SU-DHL-6 (cell line): ENCODE results near the gene TSPAN1.

ENCODE experiments used
- H2AFZ ChIP-seq: fragments of 200-600 bp; sonication (generic); 2 replicates; pipeline ENCODE4 v1.6.1; 2014; ENCODE audit warnings: low read depth, mild to moderate bottlenecking, moderate library complexity, mixed read lengths, antibody characterized with exemption, low read length; ENCODE audit not compliant: severe bottlenecking
- H3F3A ChIP-seq: fragments of 200-600 bp; shearing (Covaris generic); 2 replicates; pipeline ENCODE4 v1.6.0; 2016; ENCODE audit warnings: antibody characterized with exemption, mild to moderate bottlenecking; ENCODE audit not compliant: insufficient read depth
- H3K27ac ChIP-seq: fragments of 200-600 bp; sonication (generic); 2 replicates; pipeline ENCODE4 v1.5.1; 2016; ENCODE audit warnings: low read depth, mild to moderate bottlenecking, low read length, moderate library complexity, mixed read lengths
- H3K27me3 ChIP-seq: fragments of 200-600 bp; sonication (generic), shearing (Covaris generic); 2 replicates; pipeline ENCODE4 v1.6.0; 2014; ENCODE audit warnings: mild to moderate bottlenecking, low read length
- H3K36me3 ChIP-seq: fragments of 200-600 bp; sonication (generic); 2 replicates; pipeline ENCODE4 v1.6.1; 2014; ENCODE audit warnings: mild to moderate bottlenecking, low read length, mixed read lengths
- H3K4me2 ChIP-seq: fragments of 300-600, 200-600 bp; shearing (Covaris generic), sonication (generic); 2 replicates; pipeline ENCODE4 v1.6.0; 2014; ENCODE audit warnings: low read length, low read depth, mild to moderate bottlenecking; ENCODE audit not compliant: poor library complexity, severe bottlenecking
- H3K4me3 ChIP-seq: fragments of 200-600 bp; sonication (generic); 2 replicates; pipeline ENCODE4 v1.5.1; 2014; ENCODE audit warnings: antibody characterized with exemption, low read length, mild to moderate bottlenecking, mixed read lengths; ENCODE audit not compliant: insufficient read depth, poor library complexity, severe bottlenecking
- H3K79me2 ChIP-seq: fragments of 200-600 bp; sonication (generic); 2 replicates; pipeline ENCODE4 v1.6.1; 2014; ENCODE audit warnings: mild to moderate bottlenecking, low read length, moderate library complexity; ENCODE audit not compliant: insufficient read depth
- H3K9ac ChIP-seq: fragments of 200-600 bp; sonication (generic); 2 replicates; pipeline ENCODE4 v1.7.0; 2014; ENCODE audit warnings: mild to moderate bottlenecking, low read length
- H3K9me2 ChIP-seq: fragments of 200-600 bp; sonication (generic); replicated peaks from 2 replicates; pipeline ENCODE4 v1.6.1; 2014; ENCODE audit warnings: low read length; ENCODE audit not compliant: insufficient read depth
- H3K9me3 ChIP-seq: fragments of 200-600 bp; sonication (generic); 2 replicates; pipeline ENCODE4 v1.6.1; 2014; ENCODE audit warnings: low read length, mixed read lengths; ENCODE audit not compliant: insufficient read depth
- H4K20me1 ChIP-seq: fragments of 200-600 bp; sonication (generic); 2 replicates; pipeline ENCODE4 v1.6.1; 2014; ENCODE audit warnings: low read depth, mild to moderate bottlenecking, antibody characterized with exemption, low read length, moderate library complexity, mixed read lengths
- CTCF ChIP-seq: fragments of 200-600 bp; sonication (generic); IDR thresholded peaks from one replicate; pipeline ENCODE4 v1.5.1; 2017; ENCODE audit warnings: antibody characterized with exemption, mild to moderate bottlenecking, low read length, moderate library complexity; ENCODE audit not compliant: insufficient read depth, poor library complexity, severe bottlenecking
- EZH2phosphoT487 ChIP-seq: fragments of 200-600 bp; sonication (generic), shearing (Covaris generic); conservative IDR thresholded peaks from 2 replicates; pipeline ENCODE4 v1.6.1; 2018; ENCODE audit warnings: mild to moderate bottlenecking, antibody characterized with exemption, low read length, moderate library complexity, mixed read lengths

The TSPAN1 gene

GRCh38 chr1:46196609-46197008, 21.7 kb downstream of the TSPAN1 start:
- TF ChIP-seq EZH2phosphoT487, result no peak
- Histone ChIP-seq H4K20me1 (no peaks in the 10 kb centered on the region), H3K36me3 (no peaks in the 10 kb centered on the region), H3K27me3 (no peaks in the 10 kb centered on the region), H3K9me2 (no peaks in the 10 kb centered on the region), H3F3A (peaks cover 9% of the 10 kb centered on the region; the same call in 1 of the 2 replicates), H2AFZ (no peak overlapping the region), H3K27ac (no peak overlapping the region), H3K4me2 (no peak overlapping the region), H3K9ac (no peak overlapping the region), H3K4me3 (no peak overlapping the region), H3K9me3 (no peaks in the 10 kb centered on the region), H3K79me2 (no peaks in the 10 kb centered on the region)

GRCh38 chr1:46197560-46197963, 22.7 kb downstream of the TSPAN1 start:
- H3K9ac ChIP-seq, result peak overlapping the region; percentile 82
- peak overlapping the region; percentile 81 for H3K4me3 ChIP-seq
- H3K79me2 ChIP-seq, result no peaks in the 10 kb centered on the region
- no peaks in the 10 kb centered on the region for H3K36me3 ChIP-seq
- no peak overlapping the region for H3K27ac ChIP-seq
- no peak for TF ChIP-seq CTCF
- no peak for TF ChIP-seq EZH2phosphoT487
- peak overlapping the region; percentile 99 for H2AFZ ChIP-seq
- no peaks in the 10 kb centered on the region for H4K20me1 ChIP-seq
- H3F3A ChIP-seq, result peaks cover 9% of the 10 kb centered on the region; the same call in 1 of the 2 replicates
- H3K4me2 ChIP-seq, result peak overlapping the region; percentile 97
- no peaks in the 10 kb centered on the region for H3K27me3 ChIP-seq
- no peaks in the 10 kb centered on the region for H3K9me2 ChIP-seq
- no peaks in the 10 kb centered on the region for H3K9me3 ChIP-seq

DNA sequence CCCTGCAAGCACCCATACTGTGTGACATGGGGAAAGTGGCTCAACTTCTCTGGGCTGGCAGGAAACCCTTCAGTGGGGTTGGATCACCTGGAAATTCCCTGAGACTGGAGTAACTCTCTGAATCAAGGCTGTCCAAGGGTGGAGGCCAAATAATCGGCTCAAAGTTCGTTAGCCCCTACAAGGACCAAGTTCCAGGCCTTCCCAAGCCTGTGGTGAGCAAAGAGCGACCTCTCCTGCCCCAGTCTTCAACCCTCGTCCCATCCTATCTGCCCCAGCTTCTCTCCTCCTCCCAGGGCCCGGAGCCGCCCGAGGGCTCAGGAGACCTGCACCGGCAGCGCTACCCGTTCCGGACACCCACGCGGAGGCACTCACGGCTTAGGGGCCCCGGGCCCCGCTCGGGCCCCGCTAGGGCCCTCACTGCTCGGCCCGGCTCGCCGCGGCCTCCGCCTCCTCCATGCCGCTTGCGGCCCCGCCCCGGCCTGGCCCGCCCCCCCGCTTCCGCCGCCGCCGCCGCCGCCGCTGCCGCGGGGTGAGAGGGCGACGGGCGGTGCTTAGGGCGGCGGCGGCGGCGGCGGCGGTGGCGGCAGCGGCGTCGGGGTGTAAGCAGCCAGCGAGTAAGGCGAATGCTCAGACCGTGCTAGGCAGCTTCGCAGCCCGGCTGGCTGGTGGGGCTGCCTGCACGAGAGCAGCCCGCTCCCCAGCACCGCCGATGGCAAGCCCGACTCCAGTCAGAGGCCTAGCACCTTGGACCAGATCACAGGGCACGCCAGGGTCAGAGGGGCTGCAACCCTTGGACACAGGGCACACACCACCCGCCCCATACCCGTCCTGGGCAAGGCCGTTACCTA, 23.3 kb downstream of the TSPAN1 start, which contains the start of gene POMGNT1:
TSS of gene POMGNT1 (minus strand) at position 471 of the 848 bp plus-strand sequence. CDS start 613 bp downstream, outside the sequence.
- peaks cover 9% of the 10 kb centered on the region; the same call in 1 of the 2 replicates for H3F3A ChIP-seq
- no peaks in the 10 kb centered on the region for H4K20me1 ChIP-seq
- peak within 1 kb of the TSS; percentile 84 for H3K4me3 ChIP-seq
- peak within 1 kb of the TSS; percentile 52 for H3K27ac ChIP-seq
- H3K79me2 ChIP-seq, result no peaks in the 10 kb centered on the region
- peak within 1 kb of the TSS; percentile 99 for H2AFZ ChIP-seq
- no peaks in the 10 kb centered on the region for H3K36me3 ChIP-seq
- H3K9me3 ChIP-seq, result no peaks in the 10 kb centered on the region
- peak within 1 kb of the TSS; percentile 97 for H3K4me2 ChIP-seq
- no peaks in the 10 kb centered on the region for H3K9me2 ChIP-seq
- H3K9ac ChIP-seq, result peak within 1 kb of the TSS; percentile 82
- TF ChIP-seq EZH2phosphoT487 (no peak), CTCF (peak; percentile 20)
- no peaks in the 10 kb centered on the region for H3K27me3 ChIP-seq
